Measurements from ENCODE around the gene NPIPB5.
"Not testable (repeated sequence)": the region's sequence is repeated elsewhere in the genome, so short reads cannot be mapped to it uniquely, and the experiment has no call there.

NPIPB5 gene

DNA sequence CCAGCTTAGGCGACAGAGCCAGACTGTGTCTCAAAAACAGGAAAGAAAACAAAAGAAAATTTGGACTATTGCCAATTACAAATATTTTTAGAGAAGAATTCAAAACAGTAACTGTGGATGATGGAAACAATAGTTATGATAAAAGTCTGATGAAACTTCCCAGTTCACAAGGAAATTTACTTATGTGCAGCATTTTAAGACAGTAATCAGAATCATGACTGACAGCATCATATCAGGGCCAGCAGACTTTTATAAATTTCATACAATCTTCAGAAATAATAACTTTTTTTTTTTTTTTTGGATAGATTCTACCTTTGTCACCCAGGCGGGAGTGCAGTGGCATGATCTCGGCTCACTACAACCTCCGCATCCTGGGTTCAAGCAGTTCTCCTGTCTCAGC lies at the start of gene NPIPB5:
TSS of gene NPIPB5 (plus strand) at position 301 of the 400 bp plus-strand sequence. CDS start 2,911 bp downstream, outside the sequence.
- not testable (repeated sequence) for DNase-seq (ENCODE audit: low read depth)

DNA sequence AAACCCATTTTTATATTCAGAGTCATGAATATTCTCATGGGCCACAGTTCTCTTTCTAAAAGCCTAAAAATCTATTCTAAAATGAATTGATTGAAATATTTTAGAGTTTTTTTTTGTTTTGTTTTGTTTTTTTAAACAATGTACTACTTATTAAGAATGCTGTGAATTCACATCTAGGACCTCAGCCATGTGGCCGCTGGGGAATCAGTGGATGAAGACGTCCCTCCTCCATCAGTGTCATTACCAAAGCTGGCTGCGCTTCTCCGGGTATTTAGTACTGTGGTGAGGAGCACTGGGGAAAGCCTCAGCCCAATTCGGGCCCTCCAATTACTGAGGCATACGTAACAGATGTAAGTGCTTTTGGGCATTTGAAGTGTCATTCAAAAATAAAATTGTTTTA lies 41.8 kb upstream of the NPIPB5 start:
- not testable (repeated sequence) for DNase-seq (ENCODE audit: low read depth)

DNA sequence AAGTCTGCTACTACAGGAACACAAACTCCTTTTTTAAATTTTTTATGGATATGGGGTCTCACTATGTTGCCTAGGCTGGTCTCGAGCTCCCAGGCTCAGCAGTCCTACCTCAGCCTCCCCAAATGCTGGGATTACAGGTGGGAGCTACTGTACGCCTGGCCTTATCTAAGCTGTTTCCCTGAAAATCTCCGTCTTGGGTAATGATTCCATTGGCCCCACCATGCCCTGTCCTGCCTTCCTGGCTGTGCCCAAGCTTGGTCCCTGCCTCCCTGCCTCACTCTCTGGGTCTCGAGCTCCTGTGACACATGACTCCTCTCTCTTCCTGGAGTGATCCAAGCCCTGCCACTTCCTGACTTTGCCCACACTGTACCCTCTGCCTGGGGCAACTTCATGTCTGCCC lies 27.3 kb downstream of the NPIPB5 start:
- DNase-seq (ENCODE audit: low read depth) = not testable (repeated sequence)

DNA sequence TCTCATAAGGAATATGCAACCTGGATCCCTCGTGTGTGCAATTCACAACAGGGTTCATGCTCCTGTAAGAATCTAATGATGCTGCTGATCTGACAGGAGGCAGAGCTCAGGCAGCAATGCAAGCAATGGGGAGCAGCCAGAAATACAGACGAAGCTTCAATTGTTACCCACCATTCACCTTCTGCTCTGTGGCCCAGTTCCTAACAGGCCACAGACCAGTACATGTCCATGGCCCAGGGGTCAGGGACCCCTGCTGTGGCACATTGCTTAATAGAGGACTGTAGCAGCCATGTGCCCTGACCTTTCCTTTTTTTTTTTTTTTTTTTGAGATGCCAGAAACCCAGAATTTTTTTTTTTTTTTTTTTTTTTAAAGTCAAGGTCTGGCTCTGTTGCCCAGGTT lies 34.1 kb downstream of the NPIPB5 start:
- DNase-seq (ENCODE audit: low read depth) = not testable (repeated sequence)

DNA sequence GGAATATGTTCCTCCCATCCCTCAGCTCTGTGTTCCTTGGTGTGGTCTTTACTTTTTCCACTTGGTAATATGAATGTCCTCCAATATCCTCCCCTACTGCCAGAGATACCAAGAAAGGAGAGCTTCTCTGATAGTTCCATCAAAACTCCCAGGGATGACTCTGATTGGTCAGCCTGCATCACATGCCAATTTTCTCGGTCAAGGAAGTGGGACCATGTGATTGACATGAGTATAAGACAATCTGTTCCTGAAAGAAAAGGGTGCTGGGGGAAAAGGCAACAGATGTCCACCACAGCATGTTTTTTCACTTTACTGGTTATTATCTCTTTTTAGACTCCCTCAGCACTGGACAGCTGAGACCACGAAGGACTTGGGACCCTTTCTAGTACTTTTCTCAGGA lies 35.9 kb downstream of the NPIPB5 start:
- DNase-seq (ENCODE audit: low read depth) = not testable (repeated sequence)

DNA sequence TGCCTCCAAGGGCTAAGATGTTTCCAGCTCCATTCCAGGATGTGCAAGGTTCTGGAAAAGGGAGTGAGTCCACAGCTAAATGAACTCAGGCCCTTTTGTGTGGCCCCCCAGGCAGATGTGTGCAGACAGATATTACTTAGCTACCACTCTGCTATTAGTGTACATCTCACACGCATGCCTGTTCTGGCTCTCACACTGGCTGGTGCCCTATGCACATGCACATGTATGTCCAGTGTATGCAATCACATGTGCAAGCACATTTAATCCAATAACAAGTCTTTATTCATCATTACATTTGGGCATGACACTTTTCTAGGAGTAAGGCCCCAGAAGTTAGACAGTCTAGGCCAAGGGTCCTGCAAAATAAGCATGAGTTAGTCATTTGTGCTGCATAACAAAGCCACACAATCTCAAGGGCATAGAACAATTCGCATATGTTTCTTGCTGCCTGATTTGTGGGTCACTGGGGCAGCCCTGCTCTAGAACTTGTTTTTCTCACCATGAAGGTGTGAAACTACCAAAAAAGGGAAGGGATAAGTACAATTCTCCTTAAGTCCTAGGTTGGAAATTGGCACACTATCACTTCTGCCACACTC lies 36.6 kb downstream of the NPIPB5 start:
- DNase-seq (ENCODE audit: low read depth) = not testable (repeated sequence)

DNA sequence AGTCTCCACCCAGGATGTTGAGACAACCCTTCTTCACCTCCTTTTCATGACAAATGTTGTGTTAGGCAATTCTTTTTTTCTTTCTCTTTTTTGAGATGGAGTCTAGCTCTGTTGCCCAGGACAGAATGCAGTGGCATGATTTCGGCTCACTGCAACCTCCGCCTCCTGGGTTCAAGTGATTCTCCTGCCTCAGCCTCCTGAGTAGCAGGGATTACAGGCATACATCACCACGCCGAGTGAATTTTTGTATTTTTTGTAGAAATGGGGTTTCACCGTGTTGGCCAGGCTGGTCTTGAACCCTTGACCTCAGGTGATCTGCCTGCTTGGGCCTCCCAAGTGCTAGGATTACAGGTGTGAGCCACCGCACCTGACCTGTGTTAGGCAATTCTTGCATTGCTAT lies 39.2 kb downstream of the NPIPB5 start:
- DNase-seq (ENCODE audit: low read depth) = not testable (repeated sequence)

DNA sequence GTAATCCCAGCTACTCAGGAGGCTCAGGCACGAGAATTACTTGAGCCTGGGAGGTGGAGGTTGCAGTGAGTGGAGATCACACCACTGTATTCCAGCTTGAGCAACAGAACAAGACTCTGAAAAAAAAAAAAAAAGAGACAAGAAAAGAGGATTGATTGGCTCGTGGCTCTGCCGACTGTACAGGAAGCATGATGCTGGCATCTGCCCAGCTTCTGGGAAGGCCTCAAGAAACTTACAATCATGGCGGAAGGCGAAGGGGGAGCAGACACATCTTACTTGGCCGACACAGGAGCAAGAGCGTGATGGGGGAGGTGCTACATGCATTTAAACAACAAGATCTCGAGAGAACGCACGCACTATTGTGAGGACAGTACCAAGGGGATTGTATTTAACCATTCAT lies 40.5 kb downstream of the NPIPB5 start:
- not testable (repeated sequence) for DNase-seq (ENCODE audit: low read depth)

DNA sequence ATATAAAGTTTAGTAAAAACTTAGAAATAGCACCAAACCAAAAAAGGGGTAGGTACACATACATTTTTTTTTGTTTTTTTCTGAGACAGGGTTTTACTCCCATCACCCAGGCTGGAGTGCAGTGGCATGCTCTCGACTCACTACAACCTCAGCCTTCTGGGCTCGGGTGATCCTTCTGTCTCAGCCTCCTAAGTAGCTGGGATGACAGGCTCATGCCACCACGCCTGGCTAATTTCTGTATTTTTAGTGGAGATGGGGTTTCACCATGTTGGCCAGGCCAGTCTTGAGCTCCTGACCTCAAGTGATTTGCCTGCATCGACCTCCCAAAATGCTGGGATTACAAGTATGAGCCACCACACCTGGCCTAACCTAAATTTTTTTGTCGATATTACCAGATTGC lies 41.0 kb downstream of the NPIPB5 start:
- not testable (repeated sequence) for DNase-seq (ENCODE audit: low read depth)

DNA sequence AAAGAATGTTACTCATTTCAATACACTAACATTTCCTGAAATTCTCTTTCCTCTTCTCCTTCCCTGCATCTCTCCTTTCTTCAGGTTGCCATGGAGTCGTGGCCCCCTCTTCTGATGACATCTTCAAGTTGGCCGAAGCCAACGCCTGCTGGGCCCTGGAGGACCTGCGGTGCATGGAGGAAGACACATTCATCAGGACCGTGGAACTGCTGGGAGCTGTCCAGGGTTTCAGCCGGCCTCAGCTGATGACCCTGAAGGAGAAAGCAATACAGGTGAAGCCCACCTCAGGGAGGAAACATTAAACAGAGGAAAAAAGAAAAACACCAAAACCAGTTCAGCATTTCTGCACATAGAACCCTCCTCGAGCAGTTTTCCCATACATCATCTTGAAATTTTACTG lies 46.1 kb downstream of the NPIPB5 start:
- DNase-seq (ENCODE audit: low read depth) = not testable (repeated sequence)
